GM12864 (cell line): ENCODE data around the gene FLRT1.
A peak's percentile ranks its signal among the peaks of the same experiment; 100 is the strongest.

Experiments used
- DNase-seq: peaks from one replicate; pipeline ENCODE4 v3.0.0-alpha.2; 2011; ENCODE audit warnings: low read depth
- H3K4me3 ChIP-seq: 2 replicates; pipeline ENCODE4 v1.5.1; 2011; ENCODE audit warnings: mild to moderate bottlenecking, low read depth, low read length, control low read depth
- CTCF ChIP-seq: IDR thresholded peaks from 2 replicates; pipeline ENCODE4 v1.5.1; 2011; ENCODE audit warnings: low read depth, mild to moderate bottlenecking, moderate library complexity, low read length, control low read depth, inconsistent platforms; ENCODE audit errors: missing control alignments

The FLRT1 gene

DNA sequence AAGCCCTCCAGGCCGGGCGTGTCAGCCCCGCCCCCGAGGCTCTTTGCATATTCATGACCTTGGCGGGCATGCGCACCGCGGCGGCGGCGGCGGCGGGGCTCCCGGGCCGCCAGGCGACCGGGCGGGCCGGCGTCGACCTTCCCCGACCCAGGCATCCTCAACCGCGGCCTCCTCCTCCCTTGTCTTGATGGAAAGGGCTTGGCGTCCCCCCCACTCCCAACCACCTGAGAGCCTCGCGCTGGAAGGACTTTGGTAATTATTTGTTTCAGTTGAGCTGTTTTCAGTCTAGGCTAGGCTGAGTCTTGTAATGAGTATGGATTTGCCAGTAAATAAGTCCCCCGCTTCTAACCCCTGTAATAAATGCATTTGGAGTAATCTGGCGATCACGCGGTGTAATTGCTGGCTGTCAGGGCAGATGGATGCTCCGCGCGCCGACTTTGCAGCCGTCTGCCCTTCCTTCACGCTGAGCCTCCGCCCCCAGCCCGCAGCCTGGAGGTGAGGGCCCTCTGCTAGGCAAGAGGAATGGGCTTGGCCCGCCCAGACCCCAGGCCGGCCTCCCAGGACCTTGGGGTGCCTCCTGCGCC, 25.2 kb downstream of the FLRT1 start:
- H3K4me3 ChIP-seq: peak overlapping the region; percentile 40
- TF ChIP-seq CTCF: no peak
- no peak for DNase-seq

GRCh38 chr11:64062185-64063039, 26.7 kb downstream of the FLRT1 start:
- TF ChIP-seq CTCF: no peak
- no peak for DNase-seq

GRCh38 chr11:64063777-64064176, 28.0 kb downstream of the FLRT1 start:
- no peak for DNase-seq
- no peak overlapping the region for H3K4me3 ChIP-seq
- no peak for TF ChIP-seq CTCF

More at GRCh38 chr11:64062185-64063039, 26.7 kb downstream of the FLRT1 start:
- no peak overlapping the region for H3K4me3 ChIP-seq

DNA sequence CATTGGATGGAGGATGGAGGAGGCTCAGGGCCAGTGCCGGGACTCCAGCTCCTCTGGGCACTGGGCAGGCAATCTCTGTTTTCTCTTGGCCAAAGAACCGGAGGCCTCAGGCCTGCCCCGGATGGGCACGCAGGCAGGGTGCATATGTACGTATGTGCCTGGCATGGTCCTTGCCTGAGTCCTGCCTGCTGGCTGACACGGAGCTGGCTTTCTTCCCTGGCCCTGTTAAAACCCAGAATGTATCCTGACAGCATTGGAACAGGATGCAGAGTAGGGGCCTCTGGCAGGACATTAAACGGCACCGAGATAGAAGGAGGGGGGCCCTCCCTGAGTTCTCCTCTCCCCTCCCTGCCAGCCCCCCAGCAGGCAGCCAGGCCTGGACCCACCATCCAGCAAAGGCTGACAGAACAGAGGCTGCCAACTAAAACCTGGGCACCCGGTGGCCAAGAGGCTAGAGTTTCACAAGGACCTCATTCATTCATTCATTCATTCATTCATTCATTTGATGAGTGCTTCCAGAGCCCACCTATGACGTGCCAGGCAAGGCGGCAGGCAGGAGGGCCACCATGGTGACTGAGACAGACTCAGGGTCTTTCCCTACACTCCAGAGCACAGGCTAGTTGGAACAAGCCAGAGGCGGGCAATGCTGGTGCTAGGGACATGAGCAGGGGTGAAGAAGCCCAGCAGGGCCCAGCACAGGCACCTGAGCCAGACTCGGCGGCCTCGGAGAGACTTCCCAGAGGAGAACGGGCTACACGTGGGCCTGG, 28.8 kb downstream of the FLRT1 start:
- no peak overlapping the region for H3K4me3 ChIP-seq
- TF ChIP-seq CTCF: no peak
- DNase-seq: no peak

DNA sequence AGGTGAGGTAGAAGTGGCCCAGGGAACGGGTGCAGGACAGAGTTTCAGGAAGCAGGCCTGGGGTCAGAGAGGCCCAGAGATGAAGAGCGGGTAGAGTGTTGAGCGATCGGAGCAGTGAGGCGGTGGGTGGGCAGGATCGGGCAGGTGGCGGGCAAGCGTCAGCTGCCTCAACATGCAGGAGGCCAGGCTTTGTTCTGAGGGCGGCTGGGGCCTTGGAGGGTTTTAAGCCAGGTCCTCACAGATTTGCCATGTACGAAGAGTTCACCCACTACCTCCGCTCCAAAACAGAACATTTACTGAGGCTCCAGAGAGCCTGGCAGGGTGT, 29.4 kb downstream of the FLRT1 start:
- no peak for TF ChIP-seq CTCF
- no peak overlapping the region for H3K4me3 ChIP-seq
- DNase-seq: no peak

DNA sequence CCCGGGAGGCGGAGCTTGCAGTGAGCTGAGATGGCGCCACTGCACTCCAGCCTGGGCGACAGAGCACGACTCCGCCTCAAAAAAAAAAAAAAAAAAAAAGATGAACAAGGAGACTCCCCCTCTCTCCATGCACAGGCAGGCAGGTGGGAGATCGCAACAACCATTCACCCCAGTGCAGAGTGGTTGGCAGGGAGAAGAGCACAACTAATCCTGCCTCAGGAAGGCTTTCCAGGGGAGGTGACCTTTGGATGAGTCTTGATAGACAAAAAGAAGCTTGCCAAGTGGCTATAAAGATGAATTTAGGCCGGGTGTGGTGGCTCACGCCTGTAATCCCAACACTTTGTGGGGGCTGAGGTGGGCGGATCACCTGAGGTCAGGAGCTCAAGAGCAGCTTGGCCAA, 30.0 kb downstream of the FLRT1 start:
- no peak for TF ChIP-seq CTCF
- H3K4me3 ChIP-seq: no peak overlapping the region
- DNase-seq: no peak
